ENCODE results near the gene ZNF33B. TPM values are rescaled to one million over a fixed set of nuclear protein-coding genes. Genes with fewer than 3 reads are reported as not detected.
A peak's percentile ranks its signal among the peaks of the same experiment; 100 is the strongest.

The ZNF33B gene
- total and polyA plus RNA-seq, 9 of the 15 experiments (the other 6 are each of a cell fraction or from before 2014, with no cell fraction given) = 6.9 to 23.9 (median 15.4) TPM

- Histone ChIP-seq H3K9ac (ENCODE audit: insufficient read depth in 1 of 2, low read depth in 2 of 2, low read length in 2 of 2) (peak overlapping the region; percentile 80 to 97), H3K9me1 (ENCODE audit: control insufficient read depth, insufficient read depth, low read length) (no peaks in the 10 kb centered on the region), H4K20me1 (replicated peaks; ENCODE audit: control insufficient read depth, insufficient read depth, low read length) (no peaks in the 10 kb centered on the region), H3K27ac (ENCODE audit: extremely low read depth, low read depth, low read length) (peak overlapping the region; percentile 68), H2AFZ (ENCODE audit: low read depth, low read length) (peak overlapping the region; percentile 89), H3K4me1 (replicated peaks in 1 of 2; ENCODE audit: control insufficient read depth in 2 of 2, insufficient read depth in 2 of 2, low read length in 2 of 2) (peaks cover 0 to 17% of the 10 kb centered on the region in 2 experiments; a peak in 3 of 5 replicates), H3K79me2 (ENCODE audit: control insufficient read depth, insufficient read depth, low read length) (peaks cover 29% of the 10 kb centered on the region), H3K9me3 (replicated peaks; ENCODE audit: control insufficient read depth, insufficient read depth, low read depth, low read length) (0 out of 2 replicates have a peak, but pooled peaks cover 2% of the 10 kb centered on the region), H3K4me2 (ENCODE audit: insufficient read depth, low read length) (peak overlapping the region; percentile 90), H3K36me3 (ENCODE audit: control insufficient read depth, insufficient read depth, low read length) (peaks cover 15% of the 10 kb centered on the region; the same call in 1 of the 3 replicates), H3K27me3 (ENCODE audit: control insufficient read depth in 2 of 2, insufficient read depth in 2 of 2, low read length in 2 of 2) (no peaks in the 10 kb centered on the region), H3K4me3 (peak overlapping the region; percentile 72)
- WGBS (ENCODE audit: insufficient coverage, low coverage, missing lambda C conversion rate) = 30% methylated on average over 24 of the region's 24 CpGs
- peak in 1 of 4 experiments; percentile 14 for DNase-seq (ENCODE audit: extremely low read depth in 1 of 4, low spot score in 3 of 4)
- in situ Hi-C loops (cut with MboI) = no loop called here
- POLR2A ChIA-PET = interaction anchor here (1.0 kb wide), 1 partner anchor 10 kb away, joined by 3 read pairs; no protein-coding TSS in a partner anchor
- BruUV-seq (replicated peaks) = no TSS peak
- intact Hi-C loops (cut with micrococcal nuclease) = loop anchor here (2.0 to 5.0 kb wide), 3 partner anchors 87 to 231 kb away; partner anchors contain the start of genes BMS1 and ZNF33B
- CTCF ChIA-PET (ENCODE audit: low intra/inter-chr PET ratio) = no interaction called here
- peak; percentile 76 for FAIRE-seq
- ATAC-seq = peak; percentile 54
- no peak for TF ChIP-seq NCOR1 (IDR thresholded peaks at IDR 0.05)
- 0 out of 2 replicates have a peak, but pooled peaks have one; percentile 11 for TF ChIP-seq RNF2 (IDR thresholded peaks at IDR 0.05)
- no peak for TF ChIP-seq HLTF (IDR thresholded peaks at IDR 0.05)
- TF ChIP-seq KAT2B (IDR thresholded peaks at IDR 0.05; ENCODE audit: low read depth, low read length) = no peak
- TF ChIP-seq BMI1 (IDR thresholded peaks at IDR 0.05; ENCODE audit: low read length) = no peak
- no peak for TF ChIP-seq DEAF1 (CRISPR knock-in tag; IDR thresholded peaks at IDR 0.05)
- TF ChIP-seq CREB3L1 (IDR thresholded peaks at IDR 0.05; ENCODE audit: borderline replicate concordance, low read depth) = peak; percentile 34; the same call in 1 of the 2 replicates
- no peak for TF ChIP-seq ZNF197 (CRISPR knock-in tag; IDR thresholded peaks at IDR 0.05; ENCODE audit: low read depth)
- no peak for TF ChIP-seq SFPQ (IDR thresholded peaks at IDR 0.05; ENCODE audit: low read depth, low read length)
- TF ChIP-seq RCOR1 (IDR thresholded peaks at IDR 0.05; ENCODE audit: borderline replicate concordance in 1 of 2, low read depth in 2 of 2, low read length in 2 of 2) = no peak
- no peak for TF ChIP-seq RBBP5 (IDR thresholded peaks at IDR 0.05; ENCODE audit: borderline replicate concordance, insufficient read depth, low read length, poor library complexity, severe bottlenecking)
- TF ChIP-seq MBD2 (IDR thresholded peaks at IDR 0.05; ENCODE audit: borderline replicate concordance, low read depth) = no peak
- no peak for TF ChIP-seq TEAD1 (CRISPR knock-in tag; IDR thresholded peaks at IDR 0.05)
- TF ChIP-seq ZNF449 (CRISPR knock-in tag; IDR thresholded peaks at IDR 0.05) = no peak
Measured at GRCh38 chr10:42551582-42552187, 86.7 kb downstream of the ZNF33B start.
